ENCODE results near the gene FRMD5.

Gene FRMD5

GRCh38 chr15:43908516-43909050, 286.5 kb downstream of the FRMD5 start:
- Histone ChIP-seq H3K27me3 (ENCODE audit: insufficient read depth, low read depth, severe bottlenecking) (no peaks in the 10 kb centered on the region), H3K9me3 (ENCODE audit: severe bottlenecking) (no peaks in the 10 kb centered on the region), H3K4me3 (ENCODE audit: low read depth, low read length) (no peak overlapping the region), H3K36me3 (peaks cover 5% of the 10 kb centered on the region), H3K27ac (no peak overlapping the region)
- TF ChIP-seq CTCF (IDR thresholded peaks at IDR 0.05; ENCODE audit: low read depth, low read length) = no peak
- no peak for DNase-seq

GRCh38 chr15:43905755-43906154, 289.3 kb downstream of the FRMD5 start:
- no peaks in the 10 kb centered on the region for H3K27me3 ChIP-seq (ENCODE audit: insufficient read depth, low read depth, severe bottlenecking)
- no peaks in the 10 kb centered on the region for H3K9me3 ChIP-seq (ENCODE audit: severe bottlenecking)
- DNase-seq = no peak
- TF ChIP-seq CTCF (IDR thresholded peaks at IDR 0.05; ENCODE audit: low read depth, low read length) = no peak
- H3K27ac ChIP-seq = no peak overlapping the region
- peaks cover 3% of the 10 kb centered on the region for H3K36me3 ChIP-seq
- H3K4me3 ChIP-seq (ENCODE audit: low read depth, low read length) = no peak overlapping the region

GRCh38 chr15:43903864-43904290, 291.2 kb downstream of the FRMD5 start:
- Histone ChIP-seq H3K27ac (peak overlapping the region; percentile 32; the same call in 1 of the 2 replicates), H3K4me3 (ENCODE audit: low read depth, low read length) (no peak overlapping the region), H3K27me3 (ENCODE audit: insufficient read depth, low read depth, severe bottlenecking) (no peaks in the 10 kb centered on the region), H3K9me3 (ENCODE audit: severe bottlenecking) (no peaks in the 10 kb centered on the region), H3K36me3 (no peaks in the 10 kb centered on the region; the same call in none of the 2 replicates)
- TF ChIP-seq CTCF (IDR thresholded peaks at IDR 0.05; ENCODE audit: low read depth, low read length) = peak; percentile 63
- DNase-seq = peak; percentile 82

GRCh38 chr15:43901495-43901894, 293.6 kb downstream of the FRMD5 start:
- H3K9me3 ChIP-seq (ENCODE audit: severe bottlenecking) = no peaks in the 10 kb centered on the region
- H3K27me3 ChIP-seq (ENCODE audit: insufficient read depth, low read depth, severe bottlenecking) = no peaks in the 10 kb centered on the region

GRCh38 chr15:43900996-43901395, 294.1 kb downstream of the FRMD5 start:
- Histone ChIP-seq H3K9me3 (ENCODE audit: severe bottlenecking) (no peaks in the 10 kb centered on the region), H3K27ac (no peak overlapping the region), H3K4me3 (ENCODE audit: low read depth, low read length) (no peak overlapping the region), H3K27me3 (ENCODE audit: insufficient read depth, low read depth, severe bottlenecking) (no peaks in the 10 kb centered on the region), H3K36me3 (peaks cover 2% of the 10 kb centered on the region)
- DNase-seq = no peak
- TF ChIP-seq CTCF (IDR thresholded peaks at IDR 0.05; ENCODE audit: low read depth, low read length) = no peak

More at GRCh38 chr15:43901495-43901894, 293.6 kb downstream of the FRMD5 start:
- no peak overlapping the region for H3K27ac ChIP-seq
- H3K36me3 ChIP-seq = no peaks in the 10 kb centered on the region; the same call in none of the 2 replicates
- no peak for DNase-seq
- TF ChIP-seq CTCF (IDR thresholded peaks at IDR 0.05; ENCODE audit: low read depth, low read length) = no peak
- no peak overlapping the region for H3K4me3 ChIP-seq (ENCODE audit: low read depth, low read length)

GRCh38 chr15:43899928-43900327, 295.1 kb downstream of the FRMD5 start:
- no peak for DNase-seq
- Histone ChIP-seq H3K27me3 (ENCODE audit: insufficient read depth, low read depth, severe bottlenecking) (no peaks in the 10 kb centered on the region), H3K4me3 (ENCODE audit: low read depth, low read length) (no peak overlapping the region), H3K9me3 (ENCODE audit: severe bottlenecking) (no peaks in the 10 kb centered on the region), H3K27ac (no peak overlapping the region), H3K36me3 (peaks cover 7% of the 10 kb centered on the region)
- no peak for TF ChIP-seq CTCF (IDR thresholded peaks at IDR 0.05; ENCODE audit: low read depth, low read length)
